ENCODE data around the gene KCNA2.

Gene KCNA2

GRCh38 chr1:110605901-110606656 lies at the start of gene KCNA2:
KCNA2 (minus strand) TSS chr1:110606358; CDS start chr1:110604782, 1,576 bp downstream.
- DNase-seq = no peak

- DNase-seq = no peak
Measured at GRCh38 chr1:110650609-110651008, 44.5 kb upstream of the KCNA2 start.

- no peak for DNase-seq
Measured at GRCh38 chr1:110648417-110648816, 42.3 kb upstream of the KCNA2 start.

GRCh38 chr1:110647254-110647891 lies 41.2 kb upstream of the KCNA2 start:
- no peak for DNase-seq

GRCh38 chr1:110645821-110646735 lies 39.9 kb upstream of the KCNA2 start:
- no peak for DNase-seq

- DNase-seq = no peak
Measured at GRCh38 chr1:110645211-110645610, 39.1 kb upstream of the KCNA2 start.

- DNase-seq = no peak
Measured at GRCh38 chr1:110643879-110644472, 37.8 kb upstream of the KCNA2 start.

GRCh38 chr1:110639724-110640386 lies 33.7 kb upstream of the KCNA2 start:
- no peak for DNase-seq

GRCh38 chr1:110638556-110638955 lies 32.4 kb upstream of the KCNA2 start:
- no peak for DNase-seq

- DNase-seq = no peak
Measured at GRCh38 chr1:110638058-110638457, 31.9 kb upstream of the KCNA2 start.

- DNase-seq = no peak
Measured at GRCh38 chr1:110637475-110637874, 31.3 kb upstream of the KCNA2 start.

- no peak for DNase-seq
Measured at GRCh38 chr1:110636149-110636935, 30.2 kb upstream of the KCNA2 start.

GRCh38 chr1:110635434-110635833 lies 29.3 kb upstream of the KCNA2 start:
- DNase-seq = no peak

- no peak for DNase-seq
Measured at GRCh38 chr1:110634455-110635311, 28.5 kb upstream of the KCNA2 start.

GRCh38 chr1:110634086-110634454 lies 27.9 kb upstream of the KCNA2 start:
- DNase-seq = no peak

- DNase-seq = no peak
Measured at GRCh38 chr1:110633646-110634030, 27.5 kb upstream of the KCNA2 start.

- DNase-seq = no peak
Measured at GRCh38 chr1:110631836-110632620, 25.9 kb upstream of the KCNA2 start.

- DNase-seq = peak; percentile 20 to 66
Measured at GRCh38 chr1:110630839-110631663, 24.9 kb upstream of the KCNA2 start.
